ENCODE measurements around the gene ANKRD63. TPM values are rescaled to one million over a fixed set of nuclear protein-coding genes. Genes with fewer than 3 reads are reported as not detected.

Gene ANKRD63
- total RNA-seq, 4 donors from 2014 or later, result 1.6 TPM; not detected in 3

DNA sequence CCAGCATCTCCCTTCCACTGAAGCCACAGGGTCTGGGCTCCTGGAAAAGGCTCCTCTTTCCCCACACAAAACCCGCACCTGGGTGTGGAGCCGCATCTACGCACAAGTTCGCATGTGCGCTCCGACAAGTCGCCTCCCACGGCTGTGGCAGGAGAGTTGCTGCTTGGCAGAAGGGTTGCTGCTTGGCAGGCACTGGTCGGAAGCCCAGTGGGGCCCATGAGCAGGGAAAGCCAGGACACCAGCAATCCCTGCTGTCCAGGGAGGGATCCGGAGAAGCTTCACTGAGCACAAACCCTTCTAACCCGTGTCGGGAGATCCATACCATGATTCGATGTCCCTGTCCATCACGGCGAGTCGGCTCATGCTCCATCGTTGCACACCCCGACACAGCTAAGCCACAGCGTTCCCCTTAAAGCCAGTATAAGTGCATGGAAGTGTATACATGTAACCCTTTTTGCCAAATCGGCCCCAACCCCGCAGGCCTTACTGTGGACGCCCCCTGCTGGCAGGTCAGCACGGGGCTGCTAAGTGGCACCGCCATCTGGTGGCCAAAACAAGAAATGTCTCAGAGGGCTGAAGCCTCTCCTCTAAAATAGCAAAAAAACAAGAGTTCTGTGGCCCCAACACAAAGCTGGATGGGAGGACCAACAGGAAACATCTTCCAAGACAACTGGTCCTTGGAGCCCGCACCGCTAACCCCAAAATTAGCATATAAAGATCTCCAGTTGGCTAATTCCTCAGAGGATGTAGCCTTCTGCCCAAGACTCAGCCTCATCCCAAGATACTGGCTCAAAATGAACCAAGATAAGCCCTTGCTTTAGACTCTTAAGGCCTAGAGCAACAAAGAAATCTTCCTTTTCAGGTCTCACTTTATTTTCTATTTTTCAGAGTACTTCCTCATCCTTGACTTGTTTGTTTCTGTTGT is 8.3 kb downstream of the ANKRD63 start:
- H3K27me3 ChIP-seq, result peaks cover 22% of the 10 kb centered on the region
- H3K9me3 ChIP-seq, result no peaks in the 10 kb centered on the region
- WGBS, 2 donors (ENCODE audit: low coverage in 1 of 2), result 5 to 10% methylated on average over 2 to 7 of the region's 26 CpGs
- ATAC-seq, result peak; percentile 54
- no peak for TF ChIP-seq POLR2A (IDR thresholded peaks at IDR 0.05)
- TF ChIP-seq, protein P1, sequence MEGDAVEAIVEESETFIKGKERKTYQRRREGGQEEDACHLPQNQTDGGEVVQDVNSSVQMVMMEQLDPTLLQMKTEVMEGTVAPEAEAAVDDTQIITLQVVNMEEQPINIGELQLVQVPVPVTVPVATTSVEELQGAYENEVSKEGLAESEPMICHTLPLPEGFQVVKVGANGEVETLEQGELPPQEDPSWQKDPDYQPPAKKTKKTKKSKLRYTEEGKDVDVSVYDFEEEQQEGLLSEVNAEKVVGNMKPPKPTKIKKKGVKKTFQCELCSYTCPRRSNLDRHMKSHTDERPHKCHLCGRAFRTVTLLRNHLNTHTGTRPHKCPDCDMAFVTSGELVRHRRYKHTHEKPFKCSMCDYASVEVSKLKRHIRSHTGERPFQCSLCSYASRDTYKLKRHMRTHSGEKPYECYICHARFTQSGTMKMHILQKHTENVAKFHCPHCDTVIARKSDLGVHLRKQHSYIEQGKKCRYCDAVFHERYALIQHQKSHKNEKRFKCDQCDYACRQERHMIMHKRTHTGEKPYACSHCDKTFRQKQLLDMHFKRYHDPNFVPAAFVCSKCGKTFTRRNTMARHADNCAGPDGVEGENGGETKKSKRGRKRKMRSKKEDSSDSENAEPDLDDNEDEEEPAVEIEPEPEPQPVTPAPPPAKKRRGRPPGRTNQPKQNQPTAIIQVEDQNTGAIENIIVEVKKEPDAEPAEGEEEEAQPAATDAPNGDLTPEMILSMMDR (IDR thresholded peaks at IDR 0.05), result peak in 2 of 4 experiments; percentile 100
- H3K36me3 ChIP-seq, result no peaks in the 10 kb centered on the region
- no peak overlapping the region for H3K27ac ChIP-seq
- peaks cover 0 to 14% (median 2%) of the 10 kb centered on the region in 3 donors for H3K4me1 ChIP-seq
- no peak overlapping the region for H3K4me3 ChIP-seq

DNA sequence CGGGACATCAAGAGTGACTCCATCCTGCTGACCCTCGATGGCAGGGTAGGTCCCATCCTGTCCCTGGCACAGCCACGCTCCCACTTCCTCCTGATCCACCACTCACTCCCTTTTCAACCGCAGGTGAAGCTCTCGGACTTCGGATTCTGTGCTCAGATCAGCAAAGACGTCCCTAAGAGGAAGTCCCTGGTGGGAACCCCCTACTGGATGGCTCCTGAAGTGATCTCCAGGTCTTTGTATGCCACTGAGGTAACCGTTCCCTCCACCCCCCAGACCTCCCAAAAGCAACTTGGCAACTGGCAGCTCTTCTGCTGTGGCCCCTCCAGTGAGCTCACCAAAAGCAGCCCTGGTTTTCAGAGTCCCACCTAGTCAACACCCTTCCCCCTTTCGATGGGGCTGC is 9.4 kb downstream of the ANKRD63 start:
- H3K36me3 ChIP-seq, result no peaks in the 10 kb centered on the region
- no peaks in the 10 kb centered on the region for H3K9me3 ChIP-seq
- H3K4me1 ChIP-seq, result peaks cover 0 to 8% (median 0%) of the 10 kb centered on the region in 3 donors
- WGBS, 2 donors (ENCODE audit: low coverage in 1 of 2), result 81 to 91% methylated on average over 4 to 7 of the region's 9 CpGs
- H3K27me3 ChIP-seq, result peaks cover 13% of the 10 kb centered on the region
- no peak for ATAC-seq
- H3K4me3 ChIP-seq, result no peak overlapping the region
- H3K27ac ChIP-seq, result no peak overlapping the region
- TF ChIP-seq EP300 (IDR thresholded peaks at IDR 0.05) (no peak), POLR2AphosphoS5 (IDR thresholded peaks at IDR 0.05) (no peak), POLR2A (IDR thresholded peaks at IDR 0.05) (no peak)
- TF ChIP-seq, protein P1 (IDR thresholded peaks at IDR 0.05), result no peak

DNA sequence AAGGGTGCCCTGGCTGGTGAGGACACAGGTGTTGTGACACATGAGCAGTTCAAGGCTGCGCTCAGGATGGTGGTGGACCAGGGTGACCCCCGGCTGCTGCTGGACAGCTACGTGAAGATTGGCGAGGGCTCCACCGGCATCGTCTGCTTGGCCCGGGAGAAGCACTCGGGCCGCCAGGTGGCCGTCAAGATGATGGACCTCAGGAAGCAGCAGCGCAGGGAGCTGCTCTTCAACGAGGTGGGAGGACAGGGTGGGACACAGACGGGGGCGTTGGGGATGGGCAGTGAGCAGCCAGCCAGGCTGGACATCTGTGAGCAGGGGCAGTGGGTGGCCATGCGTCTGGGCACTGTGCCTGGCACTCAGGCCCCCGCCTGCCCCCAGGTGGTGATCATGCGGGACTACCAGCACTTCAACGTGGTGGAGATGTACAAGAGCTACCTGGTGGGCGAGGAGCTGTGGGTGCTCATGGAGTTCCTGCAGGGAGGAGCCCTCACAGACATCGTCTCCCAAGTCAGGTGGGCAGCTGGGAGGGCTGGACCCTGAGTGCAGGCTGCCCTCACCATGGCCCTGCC is 10.3 kb downstream of the ANKRD63 start:
- no peak for ATAC-seq
- Histone ChIP-seq H3K27me3 (peaks cover 5% of the 10 kb centered on the region), H3K36me3 (no peaks in the 10 kb centered on the region), H3K27ac (no peak overlapping the region), H3K4me1 (peaks cover 0 to 8% (median 0%) of the 10 kb centered on the region in 3 donors), H3K9me3 (no peaks in the 10 kb centered on the region), H3K4me3 (no peak overlapping the region)
- no peak for TF ChIP-seq POLR2AphosphoS5 (IDR thresholded peaks at IDR 0.05)
- TF ChIP-seq, protein P1 (IDR thresholded peaks at IDR 0.05), result peak in 1 of 4 experiments; percentile 21
- no CpG with 5 or more reads among the region's 20 CpGs for WGBS, 2 donors (ENCODE audit: low coverage in 1 of 2)

DNA sequence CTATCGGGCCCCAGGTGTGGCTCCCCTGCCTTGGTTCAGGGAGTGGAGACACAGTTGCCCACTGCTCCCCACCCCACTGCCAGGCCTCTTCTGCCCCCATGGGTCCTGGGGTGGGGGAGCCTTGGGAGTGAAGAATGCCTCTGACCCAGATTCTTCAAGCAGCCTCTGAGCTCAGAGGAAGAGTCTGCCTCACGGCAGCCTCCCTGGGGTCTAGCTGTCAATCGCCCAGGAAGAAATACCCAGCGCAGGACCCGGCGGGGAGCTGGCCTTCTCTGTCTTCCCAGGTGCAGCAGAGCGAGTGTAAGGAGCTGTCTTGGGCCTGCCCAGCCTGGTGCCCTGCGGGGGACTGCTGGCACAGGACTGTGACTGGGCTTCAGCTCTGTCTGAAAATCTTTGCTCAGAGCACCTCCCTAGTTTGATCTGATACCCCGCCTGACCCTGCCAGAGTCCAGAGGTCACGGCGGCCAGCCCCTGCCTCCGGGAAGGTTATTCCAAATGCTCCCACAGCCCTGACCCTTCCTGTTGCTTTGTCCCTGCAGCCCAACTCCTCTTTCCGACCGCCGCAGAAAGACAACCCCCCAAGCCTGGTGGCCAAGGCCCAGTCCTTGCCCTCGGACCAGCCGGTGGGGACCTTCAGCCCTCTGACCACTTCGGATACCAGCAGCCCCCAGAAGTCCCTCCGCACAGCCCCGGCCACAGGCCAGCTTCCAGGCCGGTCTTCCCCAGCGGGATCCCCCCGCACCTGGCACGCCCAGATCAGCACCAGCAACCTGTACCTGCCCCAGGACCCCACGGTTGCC is 11.0 kb downstream of the ANKRD63 start:
- no peaks in the 10 kb centered on the region for H3K27me3 ChIP-seq
- no peaks in the 10 kb centered on the region for H3K9me3 ChIP-seq
- TF ChIP-seq POLR2AphosphoS5 (IDR thresholded peaks at IDR 0.05) (no peak), POLR2A (IDR thresholded peaks at IDR 0.05) (no peak), EP300 (IDR thresholded peaks at IDR 0.05) (no peak)
- TF ChIP-seq, protein P1 (IDR thresholded peaks at IDR 0.05), result no peak
- H3K36me3 ChIP-seq, result no peaks in the 10 kb centered on the region
- no peak overlapping the region for H3K27ac ChIP-seq
- ATAC-seq, result no peak
- peaks cover 0 to 8% (median 0%) of the 10 kb centered on the region in 3 donors for H3K4me1 ChIP-seq
- no peak overlapping the region for H3K4me3 ChIP-seq
- WGBS, 2 donors (ENCODE audit: low coverage in 1 of 2), result 90% methylated on average over 6 of the region's 25 CpGs; no CpG with 5 or more reads in 1 of the 2 donors

Measured in gastroesophageal sphincter (tissue), 4 donors.